Fibroblast of mammary gland (primary cell): ENCODE measurements around the gene ZCCHC10.
"Not testable (repeated sequence)": the region's sequence is repeated elsewhere in the genome, so short reads cannot be mapped to it uniquely, and the experiment has no call there.

Experiments
- DNase-seq: peaks from one replicate; pipeline ENCODE4 v3.0.0-alpha.2; 2010; ENCODE audit warnings: low read depth
- H3K4me3 ChIP-seq: 2 replicates; pipeline ENCODE4 v1.5.1; 2011; ENCODE audit warnings: low read depth, mild to moderate bottlenecking, low read length, moderate library complexity; ENCODE audit not compliant: control insufficient read depth
- TF ChIP-seq, protein P1 (sequence below): conservative IDR thresholded peaks from 2 replicates; pipeline ENCODE4 v1.5.1; 2011; ENCODE audit warnings: low read depth, low read length, inconsistent platforms; ENCODE audit not compliant: control insufficient read depth, insufficient read depth

ZCCHC10 gene

DNA sequence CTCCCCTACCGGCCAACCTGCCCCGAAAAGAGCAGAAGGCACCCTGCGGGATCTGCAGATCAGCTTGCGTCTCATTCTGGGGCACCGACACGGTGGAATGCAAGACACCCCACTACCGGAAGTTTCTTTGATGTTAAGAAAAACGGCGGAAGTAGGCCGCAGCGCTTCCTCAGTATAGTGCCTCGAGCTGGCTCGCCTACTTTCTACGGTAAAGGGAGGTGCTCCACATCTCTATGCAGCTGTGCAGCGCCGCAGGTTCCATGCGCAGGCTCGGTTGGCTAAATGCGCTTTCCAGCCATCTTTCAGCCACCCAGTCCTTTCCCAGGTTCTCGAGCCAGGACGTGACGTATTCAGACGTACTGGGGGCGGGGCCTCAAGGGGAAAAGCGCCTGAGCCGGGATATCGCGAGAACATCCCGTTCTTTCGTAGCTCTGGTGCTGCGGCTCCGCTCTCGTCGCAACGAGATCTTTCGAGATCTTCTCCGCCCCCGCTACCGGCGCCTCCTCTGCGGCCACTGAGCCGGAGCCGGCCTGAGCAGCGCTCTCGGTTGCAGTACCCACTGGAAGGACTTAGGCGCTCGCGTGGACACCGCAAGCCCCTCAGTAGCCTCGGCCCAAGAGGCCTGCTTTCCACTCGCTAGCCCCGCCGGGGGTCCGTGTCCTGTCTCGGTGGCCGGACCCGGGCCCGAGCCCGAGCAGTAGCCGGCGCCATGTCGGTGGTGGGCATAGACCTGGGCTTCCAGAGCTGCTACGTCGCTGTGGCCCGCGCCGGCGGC lies 25.4 kb upstream of the ZCCHC10 start, which contains the start of gene HSPA4:
Gene HSPA4 (plus strand): TSS at position 472 of the 775 bp plus-strand sequence. CDS start 238 bp downstream, at position 710.
- peak; percentile 98 for DNase-seq
- TF ChIP-seq, protein P1, sequence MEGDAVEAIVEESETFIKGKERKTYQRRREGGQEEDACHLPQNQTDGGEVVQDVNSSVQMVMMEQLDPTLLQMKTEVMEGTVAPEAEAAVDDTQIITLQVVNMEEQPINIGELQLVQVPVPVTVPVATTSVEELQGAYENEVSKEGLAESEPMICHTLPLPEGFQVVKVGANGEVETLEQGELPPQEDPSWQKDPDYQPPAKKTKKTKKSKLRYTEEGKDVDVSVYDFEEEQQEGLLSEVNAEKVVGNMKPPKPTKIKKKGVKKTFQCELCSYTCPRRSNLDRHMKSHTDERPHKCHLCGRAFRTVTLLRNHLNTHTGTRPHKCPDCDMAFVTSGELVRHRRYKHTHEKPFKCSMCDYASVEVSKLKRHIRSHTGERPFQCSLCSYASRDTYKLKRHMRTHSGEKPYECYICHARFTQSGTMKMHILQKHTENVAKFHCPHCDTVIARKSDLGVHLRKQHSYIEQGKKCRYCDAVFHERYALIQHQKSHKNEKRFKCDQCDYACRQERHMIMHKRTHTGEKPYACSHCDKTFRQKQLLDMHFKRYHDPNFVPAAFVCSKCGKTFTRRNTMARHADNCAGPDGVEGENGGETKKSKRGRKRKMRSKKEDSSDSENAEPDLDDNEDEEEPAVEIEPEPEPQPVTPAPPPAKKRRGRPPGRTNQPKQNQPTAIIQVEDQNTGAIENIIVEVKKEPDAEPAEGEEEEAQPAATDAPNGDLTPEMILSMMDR: no peak
- peak within 1 kb of the TSS; percentile 97 for H3K4me3 ChIP-seq

DNA sequence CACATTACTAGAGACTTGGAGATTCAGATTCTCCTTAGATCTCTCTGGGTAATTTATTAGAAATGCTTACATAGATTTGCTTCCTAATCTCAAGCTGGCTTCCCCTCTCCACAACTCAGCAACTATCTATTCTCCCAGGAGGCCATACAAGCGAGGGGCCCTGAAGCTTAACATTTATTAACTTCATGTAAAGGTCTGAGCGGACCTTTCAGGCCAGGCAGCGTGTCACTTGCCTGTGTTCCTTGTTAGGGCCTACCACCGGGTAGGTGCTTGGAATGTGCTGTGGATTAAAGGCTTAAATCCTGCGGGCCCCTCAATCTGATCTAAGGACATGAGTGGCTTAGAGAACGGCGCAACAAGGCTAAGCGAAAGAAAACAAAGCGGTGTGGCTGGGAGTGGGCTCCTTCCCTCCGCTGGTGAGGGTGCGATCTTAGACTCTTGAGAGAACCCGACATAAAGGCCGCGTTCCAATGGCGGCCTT lies 24.8 kb upstream of the ZCCHC10 start:
- peak overlapping the region; percentile 97 for H3K4me3 ChIP-seq
- no peak for DNase-seq
- TF ChIP-seq, protein P1: no peak

DNA sequence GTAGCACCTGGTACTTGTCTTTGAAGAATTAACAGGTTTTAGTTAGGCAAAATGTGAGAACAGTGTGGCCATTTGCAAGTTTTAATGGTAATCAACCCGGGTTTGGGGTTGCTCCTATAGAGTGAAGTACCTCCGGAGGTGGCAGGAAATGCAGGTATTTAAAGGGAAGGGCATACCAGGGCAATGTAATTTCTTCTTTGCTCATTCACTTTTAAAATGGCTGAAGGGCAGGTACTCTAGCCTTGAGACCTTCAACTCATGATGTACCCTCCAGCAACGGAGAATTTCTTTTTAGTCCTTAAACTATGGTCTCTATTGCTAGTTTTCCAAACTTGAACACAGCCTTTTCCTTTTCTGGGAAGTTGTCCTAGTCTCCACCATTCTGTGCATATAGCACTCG lies 24.2 kb upstream of the ZCCHC10 start:
- DNase-seq: no peak
- H3K4me3 ChIP-seq: peak overlapping the region; percentile 97
- TF ChIP-seq, protein P1: no peak

DNA sequence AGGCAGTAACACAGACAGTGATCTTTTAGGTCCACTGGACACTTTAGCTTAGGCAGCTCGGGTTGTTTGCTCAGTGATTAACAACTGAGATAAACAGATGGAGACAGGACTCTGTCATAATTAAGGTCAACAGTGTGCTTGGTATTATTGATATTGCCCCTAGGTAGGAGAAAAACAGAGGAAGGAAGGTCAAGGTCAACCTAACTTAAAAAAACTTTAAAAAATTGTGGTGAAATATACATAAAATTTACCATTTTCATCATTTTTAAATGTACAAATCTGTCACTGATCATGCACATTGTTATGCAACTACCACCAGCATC lies 23.3 kb upstream of the ZCCHC10 start:
- H3K4me3 ChIP-seq: no peak overlapping the region
- no peak for DNase-seq
- TF ChIP-seq, protein P1: no peak

DNA sequence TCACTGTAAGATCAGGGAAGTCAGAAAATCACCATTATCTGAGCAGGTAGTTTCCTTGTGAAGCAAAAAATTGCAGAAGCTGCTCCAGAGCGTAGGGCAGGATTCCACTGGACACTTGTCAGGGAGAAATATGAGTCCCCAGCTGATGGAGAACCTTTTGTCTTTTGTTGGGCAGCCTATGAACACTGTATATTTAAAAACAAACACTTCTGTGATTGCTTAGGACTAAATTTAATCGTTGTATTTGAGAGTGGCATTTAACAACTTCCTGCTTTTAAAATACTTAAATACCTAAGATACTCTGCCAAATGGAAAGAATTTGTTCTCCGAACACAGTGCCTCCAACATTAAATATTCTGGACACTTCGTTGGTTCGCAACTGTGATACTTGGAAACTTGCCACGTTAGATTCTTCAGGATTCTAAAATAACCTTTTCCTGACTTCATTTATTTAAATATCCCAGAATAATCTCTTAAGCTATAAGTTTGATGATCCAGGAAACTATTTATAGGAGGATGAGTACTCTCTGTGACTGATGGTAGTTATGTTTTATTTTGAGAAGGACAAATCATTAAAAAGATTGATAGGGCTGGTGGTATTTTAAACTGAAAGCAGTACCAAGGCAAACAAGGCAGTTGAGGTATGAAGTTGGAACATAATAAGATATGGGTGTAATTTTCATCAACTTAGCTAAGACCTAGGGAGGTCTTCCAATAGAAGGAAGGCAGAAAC lies 22.8 kb upstream of the ZCCHC10 start:
- no peak overlapping the region for H3K4me3 ChIP-seq
- DNase-seq: no peak
- TF ChIP-seq, protein P1: no peak

DNA sequence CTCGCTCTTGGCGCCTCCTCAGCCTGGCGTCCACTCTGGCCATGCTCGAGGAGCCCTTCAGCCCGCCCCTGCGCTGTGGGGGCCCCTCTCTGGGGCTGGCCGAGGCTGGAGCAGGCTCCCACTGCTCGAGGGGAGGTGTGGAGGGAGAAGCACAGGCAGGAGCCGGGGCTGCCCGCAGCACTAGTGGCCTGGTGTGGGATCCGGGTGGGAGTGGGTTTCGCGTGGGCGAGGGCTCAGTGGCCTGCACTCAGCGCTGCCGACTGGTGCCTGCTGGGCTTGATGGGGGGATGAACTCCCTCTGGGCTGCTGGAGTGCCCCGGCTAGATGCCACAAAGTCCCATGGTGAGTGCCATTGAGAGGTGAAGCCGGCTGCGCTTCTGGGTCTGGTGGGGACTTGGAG lies 21.1 kb upstream of the ZCCHC10 start:
- no peak overlapping the region for H3K4me3 ChIP-seq
- TF ChIP-seq, protein P1: no peak
- DNase-seq: no peak

DNA sequence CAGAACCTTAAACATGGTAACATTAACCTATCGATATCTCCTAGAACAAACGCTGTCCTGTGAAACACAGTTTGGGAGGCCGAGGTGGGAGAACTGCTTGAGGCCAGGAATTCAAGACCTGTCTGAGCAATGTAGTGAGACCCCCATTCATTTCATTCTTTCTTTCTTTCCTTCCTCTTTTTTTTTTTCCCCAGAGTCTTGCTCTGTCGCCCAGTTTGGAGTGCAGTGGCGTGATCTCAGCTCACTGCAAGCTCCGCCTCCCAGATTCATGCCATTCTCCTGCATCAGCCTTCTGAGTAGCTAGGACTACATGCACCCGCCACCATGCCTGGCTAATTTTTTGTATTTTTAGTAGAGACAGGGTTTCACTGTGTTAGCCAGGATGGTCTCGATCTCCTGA lies 20.2 kb upstream of the ZCCHC10 start:
- peak; percentile 26 for DNase-seq

More for the DNA sequence above, 20.2 kb upstream of the ZCCHC10 start:
- not testable (repeated sequence) for H3K4me3 ChIP-seq
